ENCODE measurements around the gene SATB2. TPM values are rescaled to one million over a fixed set of nuclear protein-coding genes. Genes with fewer than 3 reads are reported as not detected.
A peak's percentile ranks its signal among the peaks of the same experiment; 100 is the strongest.

SATB2 gene
- total and polyA plus RNA-seq, 4 donors: 0.47 to 3.7 (median 1.8) TPM

DNA sequence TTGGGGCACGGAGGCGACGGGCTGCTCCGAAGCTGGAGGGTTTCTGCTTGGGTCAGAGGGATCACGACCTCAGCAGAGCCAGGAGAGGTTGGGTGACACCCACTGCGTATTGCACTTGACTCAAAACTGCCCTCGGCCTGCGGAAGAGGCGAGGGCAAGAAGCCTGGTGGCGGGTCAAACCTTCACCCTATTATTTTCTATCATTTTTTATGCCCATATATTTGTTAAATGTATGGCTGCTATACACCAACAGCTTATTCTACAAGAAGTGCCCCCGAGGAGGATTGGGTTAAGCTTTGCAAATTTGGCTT is 12.6 kb upstream of the SATB2 start:
- Histone ChIP-seq H3K27me3 (ENCODE audit: control insufficient read depth in 3 of 3, insufficient read depth in 3 of 3, low read length in 2 of 3) (peaks cover 20 to 97% (median 94%) of the 10 kb centered on the region in 3 donors), H3K4me3 (no peak overlapping the region), H3K9ac (ENCODE audit: insufficient read depth in 1 of 2, low read length in 2 of 2) (no peak overlapping the region), H3K4me1 (ENCODE audit: control insufficient read depth in 5 of 5, insufficient read depth in 5 of 5, low read length in 5 of 5) (peaks cover 0 to 18% (median 10%) of the 10 kb centered on the region in 5 donors), H3K27ac (ENCODE audit: low read depth in 1 of 2, low read length in 1 of 2) (no peak overlapping the region), H3K36me3 (ENCODE audit: control insufficient read depth in 4 of 4, insufficient read depth in 4 of 4, low read length in 4 of 4) (no peaks in the 10 kb centered on the region), H3K9me3 (ENCODE audit: control insufficient read depth in 4 of 4, insufficient read depth in 3 of 4, low read length in 3 of 4) (peaks cover 0 to 14% (median 0%) of the 10 kb centered on the region in 4 donors)
- DNase-seq (no peak), ATAC-seq (ENCODE audit: insufficient read depth, low FRiP score) (no peak)
- TF ChIP-seq, protein P1, sequence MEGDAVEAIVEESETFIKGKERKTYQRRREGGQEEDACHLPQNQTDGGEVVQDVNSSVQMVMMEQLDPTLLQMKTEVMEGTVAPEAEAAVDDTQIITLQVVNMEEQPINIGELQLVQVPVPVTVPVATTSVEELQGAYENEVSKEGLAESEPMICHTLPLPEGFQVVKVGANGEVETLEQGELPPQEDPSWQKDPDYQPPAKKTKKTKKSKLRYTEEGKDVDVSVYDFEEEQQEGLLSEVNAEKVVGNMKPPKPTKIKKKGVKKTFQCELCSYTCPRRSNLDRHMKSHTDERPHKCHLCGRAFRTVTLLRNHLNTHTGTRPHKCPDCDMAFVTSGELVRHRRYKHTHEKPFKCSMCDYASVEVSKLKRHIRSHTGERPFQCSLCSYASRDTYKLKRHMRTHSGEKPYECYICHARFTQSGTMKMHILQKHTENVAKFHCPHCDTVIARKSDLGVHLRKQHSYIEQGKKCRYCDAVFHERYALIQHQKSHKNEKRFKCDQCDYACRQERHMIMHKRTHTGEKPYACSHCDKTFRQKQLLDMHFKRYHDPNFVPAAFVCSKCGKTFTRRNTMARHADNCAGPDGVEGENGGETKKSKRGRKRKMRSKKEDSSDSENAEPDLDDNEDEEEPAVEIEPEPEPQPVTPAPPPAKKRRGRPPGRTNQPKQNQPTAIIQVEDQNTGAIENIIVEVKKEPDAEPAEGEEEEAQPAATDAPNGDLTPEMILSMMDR (IDR thresholded peaks at IDR 0.05; ENCODE audit: control extremely low read depth, extremely low read depth): no peak
- 4 to 6% methylated on average over 11 of the region's 11 CpGs for WGBS, 2 donors

DNA sequence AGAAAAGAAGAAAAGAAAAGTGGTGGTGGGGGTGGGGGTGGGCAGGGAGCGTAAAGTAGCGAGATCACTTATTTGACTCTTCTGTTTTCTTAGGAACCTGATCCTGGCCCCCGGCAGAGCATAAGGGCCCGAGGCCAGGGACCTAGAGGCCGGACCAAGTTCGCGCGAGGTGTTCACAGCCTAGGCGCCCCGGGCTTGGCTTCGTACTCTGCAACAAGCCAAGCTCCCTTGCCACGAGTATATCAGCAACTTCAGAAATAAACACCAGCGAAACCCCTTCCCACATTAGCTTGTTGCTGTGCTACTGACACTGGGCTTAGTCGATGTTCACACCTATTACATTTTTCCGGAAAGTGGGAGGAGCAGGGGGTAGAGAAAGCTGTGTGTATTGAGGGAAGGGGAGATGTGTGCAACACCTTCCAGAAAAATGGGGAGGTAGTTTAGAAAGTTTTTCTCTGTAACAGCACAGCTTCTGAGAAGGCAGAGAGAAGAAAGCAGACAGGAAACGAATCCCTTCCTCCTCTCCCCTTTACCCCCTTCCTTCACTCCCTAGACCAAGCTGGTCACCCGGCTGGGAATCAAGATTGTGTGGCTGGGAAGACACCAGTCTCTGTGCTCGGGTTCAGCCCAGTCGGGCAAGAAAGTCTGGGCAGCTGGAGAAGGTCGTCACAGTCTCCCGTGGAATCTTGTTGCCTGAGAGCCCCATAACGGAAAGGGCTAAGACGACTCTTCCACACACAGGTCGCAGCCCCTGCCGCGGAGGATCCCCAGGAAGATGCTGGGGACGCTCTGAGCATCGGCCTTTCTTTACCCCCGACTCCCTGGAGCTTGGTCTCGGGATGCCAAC is 12.0 kb upstream of the SATB2 start:
- Histone ChIP-seq H3K27ac (ENCODE audit: low read depth in 1 of 2, low read length in 1 of 2) (no peak overlapping the region), H3K27me3 (ENCODE audit: control insufficient read depth in 3 of 3, insufficient read depth in 3 of 3, low read length in 2 of 3) (peaks cover 20 to 97% (median 95%) of the 10 kb centered on the region in 3 donors), H3K4me3 (no peak overlapping the region), H3K4me1 (ENCODE audit: control insufficient read depth in 5 of 5, insufficient read depth in 5 of 5, low read length in 5 of 5) (peaks cover 0 to 19% (median 10%) of the 10 kb centered on the region in 5 donors), H3K36me3 (ENCODE audit: control insufficient read depth in 4 of 4, insufficient read depth in 4 of 4, low read length in 4 of 4) (no peaks in the 10 kb centered on the region), H3K9me3 (ENCODE audit: control insufficient read depth in 4 of 4, insufficient read depth in 3 of 4, low read length in 3 of 4) (peaks cover 0 to 14% (median 0%) of the 10 kb centered on the region in 4 donors), H3K9ac (ENCODE audit: insufficient read depth in 1 of 2, low read length in 2 of 2) (no peak overlapping the region)
- TF ChIP-seq, protein P1 (IDR thresholded peaks at IDR 0.05; ENCODE audit: control extremely low read depth, extremely low read depth): no peak
- ATAC-seq (ENCODE audit: insufficient read depth, low FRiP score) (no peak), DNase-seq (no peak)
- 3 to 7% methylated on average over 30 of the region's 30 CpGs for WGBS, 2 donors

DNA sequence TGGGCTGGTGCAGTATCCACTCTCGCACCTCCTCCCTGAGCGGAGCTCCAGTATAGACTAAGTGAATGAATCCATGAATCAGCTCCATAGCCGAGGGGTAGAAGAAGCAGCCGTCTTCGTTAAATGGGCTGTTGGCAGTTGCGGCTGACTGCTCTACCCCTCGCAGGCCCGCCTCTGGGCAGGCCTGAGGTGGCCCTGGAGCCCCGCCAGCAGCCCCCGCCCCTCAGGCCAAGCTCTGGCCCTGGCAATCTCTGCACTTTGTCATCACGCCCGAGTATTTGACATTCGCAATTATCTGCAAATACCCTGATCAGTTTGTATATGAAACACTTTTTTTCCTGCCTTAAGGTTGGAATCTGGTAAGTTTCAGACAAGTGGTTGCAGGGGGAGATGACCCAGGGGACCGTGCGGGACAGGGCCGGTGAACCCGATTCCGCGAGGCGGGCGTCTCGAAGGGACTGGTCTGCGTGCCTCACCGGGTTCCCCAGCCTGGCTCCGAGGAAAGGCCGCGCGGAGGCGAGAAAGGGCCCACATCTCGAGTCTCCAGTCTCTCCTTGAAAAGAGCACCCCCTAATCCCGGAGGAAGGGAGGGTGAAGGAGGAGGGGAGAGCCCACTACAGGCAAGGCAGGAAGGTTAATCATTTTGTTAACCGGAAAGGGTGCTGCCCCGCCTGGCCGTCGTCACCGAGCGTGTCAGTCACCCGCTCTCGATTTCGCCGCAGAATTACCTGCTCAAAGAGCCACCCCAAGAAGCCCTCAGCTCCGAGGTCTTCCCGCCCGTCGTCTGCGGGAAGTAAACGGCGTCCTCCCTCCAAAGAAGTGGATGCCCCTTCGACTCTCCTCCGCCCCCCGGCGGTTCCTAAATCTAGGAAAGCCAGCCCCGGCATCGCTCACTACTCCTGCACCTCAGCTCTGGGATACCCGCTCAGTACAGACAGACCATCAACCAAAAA is 11.1 kb upstream of the SATB2 start:
- Histone ChIP-seq H3K9ac (ENCODE audit: insufficient read depth in 1 of 2, low read length in 2 of 2) (no peak overlapping the region), H3K4me1 (ENCODE audit: control insufficient read depth in 5 of 5, insufficient read depth in 5 of 5, low read length in 5 of 5) (peaks cover 0 to 26% (median 15%) of the 10 kb centered on the region in 5 donors), H3K27me3 (ENCODE audit: control insufficient read depth in 3 of 3, insufficient read depth in 3 of 3, low read length in 2 of 3) (peaks cover 16 to 96% (median 94%) of the 10 kb centered on the region in 3 donors), H3K9me3 (ENCODE audit: control insufficient read depth in 4 of 4, insufficient read depth in 3 of 4, low read length in 3 of 4) (peaks cover 0 to 15% (median 0%) of the 10 kb centered on the region in 4 donors), H3K36me3 (ENCODE audit: control insufficient read depth in 4 of 4, insufficient read depth in 4 of 4, low read length in 4 of 4) (no peaks in the 10 kb centered on the region), H3K4me3 (no peak overlapping the region), H3K27ac (ENCODE audit: low read depth in 1 of 2, low read length in 1 of 2) (no peak overlapping the region)
- WGBS, 2 donors: 5 to 9% methylated on average over 54 to 55 of the region's 55 CpGs
- ATAC-seq (ENCODE audit: insufficient read depth, low FRiP score) (no peak), DNase-seq (peak in 1 of 3 donors; percentile 32)
- TF ChIP-seq, protein P1 (IDR thresholded peaks at IDR 0.05; ENCODE audit: control extremely low read depth, extremely low read depth): no peak

All from lung (tissue), 12 donors.